Measurements from ENCODE around the gene ZSCAN12.

DNA sequence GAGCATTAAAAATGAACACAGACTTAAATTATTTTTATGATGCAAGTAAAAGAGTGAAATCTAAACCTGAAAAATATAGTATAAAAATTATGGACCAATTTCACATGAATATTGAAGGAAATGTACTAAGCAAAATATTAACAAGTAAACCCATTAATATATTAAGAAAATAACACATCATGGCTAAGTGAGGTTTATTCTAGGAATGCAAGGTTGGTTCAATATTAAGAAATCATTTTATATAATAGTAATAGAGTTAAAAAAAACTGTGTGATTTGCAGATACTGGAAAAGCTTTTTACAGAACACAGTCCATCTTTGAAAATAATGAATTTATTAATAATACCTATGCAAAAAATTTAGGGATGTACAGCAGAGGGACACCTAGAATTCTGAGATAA lies 20.9 kb downstream of the ZSCAN12 start:
- TF ChIP-seq, protein P1, sequence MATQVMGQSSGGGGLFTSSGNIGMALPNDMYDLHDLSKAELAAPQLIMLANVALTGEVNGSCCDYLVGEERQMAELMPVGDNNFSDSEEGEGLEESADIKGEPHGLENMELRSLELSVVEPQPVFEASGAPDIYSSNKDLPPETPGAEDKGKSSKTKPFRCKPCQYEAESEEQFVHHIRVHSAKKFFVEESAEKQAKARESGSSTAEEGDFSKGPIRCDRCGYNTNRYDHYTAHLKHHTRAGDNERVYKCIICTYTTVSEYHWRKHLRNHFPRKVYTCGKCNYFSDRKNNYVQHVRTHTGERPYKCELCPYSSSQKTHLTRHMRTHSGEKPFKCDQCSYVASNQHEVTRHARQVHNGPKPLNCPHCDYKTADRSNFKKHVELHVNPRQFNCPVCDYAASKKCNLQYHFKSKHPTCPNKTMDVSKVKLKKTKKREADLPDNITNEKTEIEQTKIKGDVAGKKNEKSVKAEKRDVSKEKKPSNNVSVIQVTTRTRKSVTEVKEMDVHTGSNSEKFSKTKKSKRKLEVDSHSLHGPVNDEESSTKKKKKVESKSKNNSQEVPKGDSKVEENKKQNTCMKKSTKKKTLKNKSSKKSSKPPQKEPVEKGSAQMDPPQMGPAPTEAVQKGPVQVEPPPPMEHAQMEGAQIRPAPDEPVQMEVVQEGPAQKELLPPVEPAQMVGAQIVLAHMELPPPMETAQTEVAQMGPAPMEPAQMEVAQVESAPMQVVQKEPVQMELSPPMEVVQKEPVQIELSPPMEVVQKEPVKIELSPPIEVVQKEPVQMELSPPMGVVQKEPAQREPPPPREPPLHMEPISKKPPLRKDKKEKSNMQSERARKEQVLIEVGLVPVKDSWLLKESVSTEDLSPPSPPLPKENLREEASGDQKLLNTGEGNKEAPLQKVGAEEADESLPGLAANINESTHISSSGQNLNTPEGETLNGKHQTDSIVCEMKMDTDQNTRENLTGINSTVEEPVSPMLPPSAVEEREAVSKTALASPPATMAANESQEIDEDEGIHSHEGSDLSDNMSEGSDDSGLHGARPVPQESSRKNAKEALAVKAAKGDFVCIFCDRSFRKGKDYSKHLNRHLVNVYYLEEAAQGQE (IDR thresholded peaks at IDR 0.05; ENCODE audit: low read depth) = no peak
- TF ChIP-seq TEAD4 (IDR thresholded peaks at IDR 0.05) = no peak
- no peak for TF ChIP-seq EP300 (IDR thresholded peaks at IDR 0.05; ENCODE audit: borderline replicate concordance)
- TF ChIP-seq TAF1 (IDR thresholded peaks at IDR 0.05; ENCODE audit: low read depth) = no peak
- no peak for TF ChIP-seq RAD21 (IDR thresholded peaks at IDR 0.05; ENCODE audit: low read depth)

All from Ishikawa (cell line).